Type B pancreatic cell (in vitro differentiated cells): ENCODE measurements around the gene ZMIZ1. TPM values are rescaled to one million over a fixed set of nuclear protein-coding genes. Genes with fewer than 3 reads are reported as not detected.

Source experiments
- DNase-seq: peaks from one replicate; pipeline ENCODE4 v3.0.0; 2021; ENCODE audit warnings: mixed read lengths; ENCODE audit not compliant: unreplicated experiment; ENCODE audit errors: extremely low spot score
- H3K27ac Mint-ChIP-seq: 2 replicates; pipeline ENCODE4 v1.8.0; 2021; ENCODE audit warnings: mild to moderate bottlenecking, mixed read lengths
- H3K27me3 Mint-ChIP-seq: 2 replicates; pipeline ENCODE4 v1.8.0; 2021; ENCODE audit warnings: mixed read lengths
- H3K36me3 Mint-ChIP-seq: 2 replicates; pipeline ENCODE4 v1.8.0; 2021; ENCODE audit warnings: mixed read lengths
- H3K4me1 Mint-ChIP-seq: one replicate; pipeline ENCODE4 v1.8.0; 2021; ENCODE audit warnings: mixed read lengths; ENCODE audit not compliant: unreplicated experiment
- H3K4me3 Mint-ChIP-seq: 2 replicates; pipeline ENCODE4 v1.8.0; 2021; ENCODE audit warnings: mild to moderate bottlenecking, mixed read lengths
- H3K9me3 Mint-ChIP-seq: 2 replicates; pipeline ENCODE4 v1.8.0; 2021; ENCODE audit warnings: mixed read lengths
- CTCF ChIP-seq: fragments of 200-600 bp; sonication (generic); conservative IDR thresholded peaks from 2 replicates; pipeline ENCODE4 v1.5.0; 2021; ENCODE audit warnings: antibody characterized with exemption, mild to moderate bottlenecking
- total RNA-seq: library from RNA; stranded (reverse); gene quantifications from 2 replicates; pipeline ENCODE4 v1.2.1, GENCODE V29; 2021; ENCODE audit warnings: low replicate concordance

Gene ZMIZ1
- total RNA-seq, 1 donor from 2014 or later: 102 TPM

GRCh38 chr10:79266543-79267312 lies 198.0 kb downstream of the ZMIZ1 start:
- peak overlapping the region; percentile 92 for H3K27ac Mint-ChIP-seq
- H3K27me3 Mint-ChIP-seq: no peaks in the 10 kb centered on the region
- DNase-seq: no peak
- peaks cover 72% of the 10 kb centered on the region for H3K4me1 Mint-ChIP-seq
- TF ChIP-seq CTCF: no peak
- no peak overlapping the region for H3K4me3 Mint-ChIP-seq
- H3K36me3 Mint-ChIP-seq: peaks cover 18% of the 10 kb centered on the region
- H3K9me3 Mint-ChIP-seq: no peaks in the 10 kb centered on the region

- Mint-ChIP-seq H3K9me3 (no peaks in the 10 kb centered on the region), H3K36me3 (peaks cover 21% of the 10 kb centered on the region), H3K4me3 (no peak overlapping the region), H3K27ac (peak overlapping the region; percentile 43), H3K27me3 (no peaks in the 10 kb centered on the region), H3K4me1 (peaks cover 70% of the 10 kb centered on the region)
- no peak for TF ChIP-seq CTCF
- DNase-seq: no peak
These were observed 198.7 kb downstream of the ZMIZ1 start for GRCh38 chr10:79267499-79267898.

GRCh38 chr10:79268161-79268601 lies 199.4 kb downstream of the ZMIZ1 start:
- H3K36me3 Mint-ChIP-seq: peaks cover 18% of the 10 kb centered on the region
- H3K4me3 Mint-ChIP-seq: no peak overlapping the region
- peaks cover 66% of the 10 kb centered on the region for H3K4me1 Mint-ChIP-seq
- no peaks in the 10 kb centered on the region for H3K27me3 Mint-ChIP-seq
- TF ChIP-seq CTCF: no peak
- DNase-seq: no peak
- H3K9me3 Mint-ChIP-seq: no peaks in the 10 kb centered on the region
- peak overlapping the region; percentile 74 for H3K27ac Mint-ChIP-seq

GRCh38 chr10:79268742-79269141 lies 200.0 kb downstream of the ZMIZ1 start:
- H3K9me3 Mint-ChIP-seq: no peaks in the 10 kb centered on the region
- TF ChIP-seq CTCF: no peak
- H3K27ac Mint-ChIP-seq: peak overlapping the region; percentile 74
- H3K4me1 Mint-ChIP-seq: peaks cover 61% of the 10 kb centered on the region
- no peak for DNase-seq
- peaks cover 18% of the 10 kb centered on the region for H3K36me3 Mint-ChIP-seq
- no peaks in the 10 kb centered on the region for H3K27me3 Mint-ChIP-seq
- H3K4me3 Mint-ChIP-seq: no peak overlapping the region

GRCh38 chr10:79269443-79269842 lies 200.7 kb downstream of the ZMIZ1 start:
- H3K27ac Mint-ChIP-seq: peak overlapping the region; percentile 77
- H3K4me3 Mint-ChIP-seq: peak overlapping the region; percentile 51
- TF ChIP-seq CTCF: no peak
- no peaks in the 10 kb centered on the region for H3K9me3 Mint-ChIP-seq
- H3K36me3 Mint-ChIP-seq: peaks cover 18% of the 10 kb centered on the region
- H3K4me1 Mint-ChIP-seq: peaks cover 58% of the 10 kb centered on the region
- no peaks in the 10 kb centered on the region for H3K27me3 Mint-ChIP-seq
- no peak for DNase-seq
